GM23338 (cell line): ENCODE data around the gene PCDH12. TPM values are rescaled to one million over a fixed set of nuclear protein-coding genes. Genes with fewer than 3 reads are reported as not detected.

Experiments
- ATAC-seq: fragments of 200-7000 bp; cut with Tn5 transposase; 3 replicates; pipeline ENCODE4 v1.9.1; 2020
- DNase-seq: peaks from one replicate; pipeline ENCODE4 v3.0.0-alpha.2; 2015; ENCODE audit warnings: low spot score
- H2AFZ ChIP-seq: fragments of 200-600 bp; sonication (generic); 2 replicates; pipeline ENCODE4 v1.8.0; 2016; ENCODE audit warnings: antibody characterized with exemption, mild to moderate bottlenecking, moderate library complexity
- H3F3A ChIP-seq: fragments of 200-600 bp; sonication (generic); replicated peaks from 2 replicates; pipeline ENCODE4 v1.8.0; 2017; ENCODE audit warnings: antibody characterized with exemption, mixed run types, low read depth
- H3K27ac ChIP-seq: fragments of 200-600 bp; sonication (generic); 2 replicates; pipeline ENCODE4 v1.6.1; 2016; ENCODE audit warnings: low read depth
- H3K27me3 ChIP-seq: fragments of 200-600 bp; sonication (generic); 2 replicates; pipeline ENCODE4 v1.8.0; 2016; ENCODE audit warnings: mild to moderate bottlenecking, mixed run types, moderate library complexity; ENCODE audit not compliant: insufficient read depth
- H3K36me3 ChIP-seq: fragments of 200-600 bp; sonication (generic); 2 replicates; pipeline ENCODE4 v1.8.0; 2016; ENCODE audit warnings: mild to moderate bottlenecking; ENCODE audit not compliant: insufficient read depth
- H3K4me1 ChIP-seq: fragments of 200-600 bp; sonication (generic); 2 replicates; pipeline ENCODE4 v1.8.0; 2016; ENCODE audit warnings: mild to moderate bottlenecking, moderate library complexity; ENCODE audit not compliant: insufficient read depth
- H3K4me2 ChIP-seq: fragments of 200-600 bp; sonication (generic); 2 replicates; pipeline ENCODE4 v1.7.1; 2017; ENCODE audit warnings: mixed run types
- H3K4me3 ChIP-seq: fragments of 200-600 bp; sonication (generic); 2 replicates; pipeline ENCODE4 v1.6.1; 2016; ENCODE audit warnings: mixed run types
- H3K79me2 ChIP-seq: fragments of 200-600 bp; sonication (generic); replicated peaks from 2 replicates; pipeline ENCODE4 v1.8.0; 2017; ENCODE audit warnings: mild to moderate bottlenecking; ENCODE audit not compliant: insufficient read depth
- H3K9me2 ChIP-seq: fragments of 200-600 bp; sonication (generic); 2 replicates; pipeline ENCODE4 v1.8.0; 2017; ENCODE audit not compliant: insufficient read depth
- H4K20me1 ChIP-seq: fragments of 200-600 bp; sonication (generic); replicated peaks from 2 replicates; pipeline ENCODE4 v1.8.0; 2017; ENCODE audit warnings: mild to moderate bottlenecking; ENCODE audit not compliant: insufficient read depth
- H3K27ac Mint-ChIP-seq: 2 replicates; pipeline ENCODE4 v1.8.0; 2020; ENCODE audit warnings: inconsistent platforms, mild to moderate bottlenecking, moderate library complexity, mixed read lengths
- H3K27me3 Mint-ChIP-seq: 3 replicates; pipeline ENCODE4 v1.8.0; 2022; ENCODE audit warnings: low read depth, mild to moderate bottlenecking, moderate library complexity, mixed read lengths, inconsistent platforms; ENCODE audit not compliant: insufficient read depth, poor library complexity
- H3K36me3 Mint-ChIP-seq: 3 replicates; pipeline ENCODE4 v1.8.0; 2021; ENCODE audit warnings: low read depth, mild to moderate bottlenecking, inconsistent platforms, moderate library complexity, mixed read lengths
- H3K4me1 Mint-ChIP-seq: 3 replicates; pipeline ENCODE4 v1.8.0; 2020; ENCODE audit warnings: mild to moderate bottlenecking, inconsistent platforms, mixed read lengths
- H3K4me3 Mint-ChIP-seq: 3 replicates; pipeline ENCODE4 v1.8.0; 2021; ENCODE audit warnings: moderate library complexity, mild to moderate bottlenecking, inconsistent platforms, mixed read lengths
- H3K9me3 Mint-ChIP-seq: 3 replicates; pipeline ENCODE4 v1.8.0; 2020; ENCODE audit warnings: moderate library complexity, mild to moderate bottlenecking, inconsistent platforms, mixed read lengths
- CREB1 ChIP-seq: fragments of 250-450 bp; sonication (Bioruptor Pico); IDR thresholded peaks from 2 replicates; pipeline ENCODE4 v1.5.0; 2020; ENCODE audit warnings: low read depth, mild to moderate bottlenecking, moderate library complexity
- EZH2 ChIP-seq: fragments of 200-600 bp; sonication (generic); IDR thresholded peaks from one replicate; pipeline ENCODE4 v1.8.0; 2017; ENCODE audit warnings: antibody characterized with exemption, mild to moderate bottlenecking, low read depth; ENCODE audit not compliant: unreplicated experiment
- EZH2phosphoT487 ChIP-seq: fragments of 200-600 bp; sonication (generic); IDR thresholded peaks from one replicate; pipeline ENCODE4 v1.8.1; 2018; ENCODE audit warnings: antibody characterized with exemption; ENCODE audit not compliant: unreplicated experiment
- JUNB ChIP-seq: IDR thresholded peaks from one replicate; pipeline ENCODE4 v1.6.1; 2016; ENCODE audit warnings: antibody characterized with exemption; ENCODE audit not compliant: unreplicated experiment
- NANOG ChIP-seq: IDR thresholded peaks from 2 replicates; pipeline ENCODE4 v1.6.1; 2016; ENCODE audit warnings: antibody characterized with exemption, borderline replicate concordance
- POLR2AphosphoS5 ChIP-seq: IDR thresholded peaks from 2 replicates; pipeline ENCODE4 v1.6.1; 2016; ENCODE audit warnings: antibody characterized with exemption, low read depth
- ZNF114 ChIP-seq: fragments of 250-450 bp; sonication (Bioruptor Pico); IDR thresholded peaks from 2 replicates; pipeline ENCODE4 v1.5.0; 2020; ENCODE audit warnings: mild to moderate bottlenecking, moderate library complexity
- polyA plus RNA-seq: library from polyadenylated mRNA; unstranded; fragments of >200 nt; fragmentation: Nextera tagmentation; extraction: Ambion mirVana; gene quantifications from 2 replicates; pipeline ENCODE4 v1.2.1, GENCODE V29; 2016
- total RNA-seq: library from RNA; depleted of rRNA; stranded (reverse); fragments of >200 nt; shearing (Covaris generic); gene quantifications from 2 replicates; pipeline ENCODE4 v1.2.3, GENCODE V29; 2014
- TF ChIP-seq, protein P1 (sequence below): fragments of 250-450 bp; sonication (Bioruptor Pico); IDR thresholded peaks from 2 replicates; pipeline ENCODE4 v1.5.0; 2020; ENCODE audit warnings: mild to moderate bottlenecking, moderate library complexity
- TF ChIP-seq, protein P2 (sequence below): IDR thresholded peaks from 2 replicates; pipeline ENCODE4 v1.6.1; 2016; ENCODE audit warnings: antibody characterized with exemption
- TF ChIP-seq, protein P3 (sequence below), 2 experiments: fragments of 200-600 bp in 1 of 2; sonication (generic) in 1 of 2; conservative IDR thresholded peaks; 2 replicates each; pipeline versions ENCODE4 v1.5.1 to v1.6.1; 2016 to 2017; ENCODE audit warnings: antibody characterized with exemption in 2 of 2, low read depth in 2 of 2, mild to moderate bottlenecking in 2 of 2, moderate library complexity in 1 of 2

PCDH12 gene
- total and polyA plus RNA-seq, 2 experiments from 2014 or later = 0.14 to 0.29 TPM

DNA sequence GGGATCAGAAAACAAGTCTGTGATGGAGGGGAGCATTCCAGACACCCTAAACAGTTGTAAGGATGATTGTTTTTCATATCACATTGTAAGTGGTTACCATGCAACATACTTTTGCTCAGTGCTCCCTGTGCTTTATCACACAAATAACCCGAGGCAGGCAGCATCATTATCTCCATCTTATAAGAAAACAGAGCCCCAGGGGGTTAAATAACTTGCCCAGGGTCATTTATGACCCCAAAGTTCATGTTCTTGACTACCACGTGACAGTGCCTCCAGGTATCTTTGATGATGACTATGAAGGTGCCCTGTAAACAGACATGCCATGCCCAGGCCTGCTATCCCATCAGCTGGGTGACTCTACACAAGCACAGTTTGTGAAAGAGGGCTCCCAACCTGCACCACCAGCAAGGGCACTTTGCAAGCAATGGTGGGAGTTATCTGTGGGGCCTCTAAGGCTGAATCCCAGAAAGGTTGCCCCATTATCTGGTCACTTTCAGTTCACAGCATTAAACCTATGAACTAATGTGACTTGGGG is 45.3 kb upstream of the PCDH12 start:
- Histone ChIP-seq H3K4me2 (no peak overlapping the region), H3K4me1 (no peaks in the 10 kb centered on the region), H3K27me3 (no peaks in the 10 kb centered on the region), H4K20me1 (no peaks in the 10 kb centered on the region), H3K36me3 (peaks cover 56% of the 10 kb centered on the region), H2AFZ (no peak overlapping the region), H3F3A (no peaks in the 10 kb centered on the region), H3K79me2 (no peaks in the 10 kb centered on the region), H3K4me3 (no peak overlapping the region), H3K27ac (no peak overlapping the region), H3K9me2 (no peaks in the 10 kb centered on the region)
- no peak for ATAC-seq
- no peak overlapping the region for H3K27ac Mint-ChIP-seq
- H3K9me3 Mint-ChIP-seq = peaks cover 13% of the 10 kb centered on the region; the same call in 2 of the 3 replicates
- peaks cover 10% of the 10 kb centered on the region for H3K27me3 Mint-ChIP-seq
- no peak for DNase-seq
- no peaks in the 10 kb centered on the region for H3K4me1 Mint-ChIP-seq
- H3K36me3 Mint-ChIP-seq = peaks cover 70% of the 10 kb centered on the region
- H3K4me3 Mint-ChIP-seq = no peak overlapping the region
- no peak for TF ChIP-seq POLR2AphosphoS5
- no peak for TF ChIP-seq CREB1 (CRISPR knock-in tag)
- TF ChIP-seq NANOG = no peak
- TF ChIP-seq, protein P1, sequence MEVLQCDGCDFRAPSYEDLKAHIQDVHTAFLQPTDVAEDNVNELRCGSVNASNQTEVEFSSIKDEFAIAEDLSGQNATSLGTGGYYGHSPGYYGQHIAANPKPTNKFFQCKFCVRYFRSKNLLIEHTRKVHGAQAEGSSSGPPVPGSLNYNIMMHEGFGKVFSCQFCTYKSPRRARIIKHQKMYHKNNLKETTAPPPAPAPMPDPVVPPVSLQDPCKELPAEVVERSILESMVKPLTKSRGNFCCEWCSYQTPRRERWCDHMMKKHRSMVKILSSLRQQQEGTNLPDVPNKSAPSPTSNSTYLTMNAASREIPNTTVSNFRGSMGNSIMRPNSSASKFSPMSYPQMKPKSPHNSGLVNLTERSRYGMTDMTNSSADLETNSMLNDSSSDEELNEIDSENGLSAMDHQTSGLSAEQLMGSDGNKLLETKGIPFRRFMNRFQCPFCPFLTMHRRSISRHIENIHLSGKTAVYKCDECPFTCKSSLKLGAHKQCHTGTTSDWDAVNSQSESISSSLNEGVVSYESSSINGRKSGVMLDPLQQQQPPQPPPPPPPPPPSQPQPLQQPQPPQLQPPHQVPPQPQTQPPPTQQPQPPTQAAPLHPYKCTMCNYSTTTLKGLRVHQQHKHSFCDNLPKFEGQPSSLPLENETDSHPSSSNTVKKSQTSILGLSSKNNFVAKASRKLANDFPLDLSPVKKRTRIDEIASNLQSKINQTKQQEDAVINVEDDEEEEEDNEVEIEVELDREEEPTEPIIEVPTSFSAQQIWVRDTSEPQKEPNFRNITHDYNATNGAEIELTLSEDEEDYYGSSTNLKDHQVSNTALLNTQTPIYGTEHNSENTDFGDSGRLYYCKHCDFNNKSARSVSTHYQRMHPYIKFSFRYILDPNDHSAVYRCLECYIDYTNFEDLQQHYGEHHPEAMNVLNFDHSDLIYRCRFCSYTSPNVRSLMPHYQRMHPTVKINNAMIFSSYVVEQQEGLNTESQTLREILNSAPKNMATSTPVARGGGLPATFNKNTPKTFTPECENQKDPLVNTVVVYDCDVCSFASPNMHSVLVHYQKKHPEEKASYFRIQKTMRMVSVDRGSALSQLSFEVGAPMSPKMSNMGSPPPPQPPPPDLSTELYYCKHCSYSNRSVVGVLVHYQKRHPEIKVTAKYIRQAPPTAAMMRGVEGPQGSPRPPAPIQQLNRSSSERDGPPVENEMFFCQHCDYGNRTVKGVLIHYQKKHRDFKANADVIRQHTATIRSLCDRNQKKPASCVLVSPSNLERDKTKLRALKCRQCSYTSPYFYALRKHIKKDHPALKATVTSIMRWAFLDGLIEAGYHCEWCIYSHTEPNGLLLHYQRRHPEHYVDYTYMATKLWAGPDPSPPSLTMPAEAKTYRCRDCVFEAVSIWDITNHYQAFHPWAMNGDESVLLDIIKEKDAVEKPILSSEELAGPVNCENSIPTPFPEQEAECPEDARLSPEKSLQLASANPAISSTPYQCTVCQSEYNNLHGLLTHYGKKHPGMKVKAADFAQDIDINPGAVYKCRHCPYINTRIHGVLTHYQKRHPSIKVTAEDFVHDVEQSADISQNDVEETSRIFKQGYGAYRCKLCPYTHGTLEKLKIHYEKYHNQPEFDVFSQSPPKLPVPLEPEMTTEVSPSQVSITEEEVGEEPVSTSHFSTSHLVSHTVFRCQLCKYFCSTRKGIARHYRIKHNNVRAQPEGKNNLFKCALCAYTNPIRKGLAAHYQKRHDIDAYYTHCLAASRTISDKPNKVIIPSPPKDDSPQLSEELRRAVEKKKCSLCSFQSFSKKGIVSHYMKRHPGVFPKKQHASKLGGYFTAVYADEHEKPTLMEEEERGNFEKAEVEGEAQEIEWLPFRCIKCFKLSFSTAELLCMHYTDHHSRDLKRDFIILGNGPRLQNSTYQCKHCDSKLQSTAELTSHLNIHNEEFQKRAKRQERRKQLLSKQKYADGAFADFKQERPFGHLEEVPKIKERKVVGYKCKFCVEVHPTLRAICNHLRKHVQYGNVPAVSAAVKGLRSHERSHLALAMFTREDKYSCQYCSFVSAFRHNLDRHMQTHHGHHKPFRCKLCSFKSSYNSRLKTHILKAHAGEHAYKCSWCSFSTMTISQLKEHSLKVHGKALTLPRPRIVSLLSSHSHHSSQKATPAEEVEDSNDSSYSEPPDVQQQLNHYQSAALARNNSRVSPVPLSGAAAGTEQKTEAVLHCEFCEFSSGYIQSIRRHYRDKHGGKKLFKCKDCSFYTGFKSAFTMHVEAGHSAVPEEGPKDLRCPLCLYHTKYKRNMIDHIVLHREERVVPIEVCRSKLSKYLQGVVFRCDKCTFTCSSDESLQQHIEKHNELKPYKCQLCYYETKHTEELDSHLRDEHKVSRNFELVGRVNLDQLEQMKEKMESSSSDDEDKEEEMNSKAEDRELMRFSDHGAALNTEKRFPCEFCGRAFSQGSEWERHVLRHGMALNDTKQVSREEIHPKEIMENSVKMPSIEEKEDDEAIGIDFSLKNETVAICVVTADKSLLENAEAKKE (CRISPR knock-in tag) = no peak
- TF ChIP-seq JUNB = no peak
- TF ChIP-seq EZH2 = no peak
- TF ChIP-seq, protein P2, sequence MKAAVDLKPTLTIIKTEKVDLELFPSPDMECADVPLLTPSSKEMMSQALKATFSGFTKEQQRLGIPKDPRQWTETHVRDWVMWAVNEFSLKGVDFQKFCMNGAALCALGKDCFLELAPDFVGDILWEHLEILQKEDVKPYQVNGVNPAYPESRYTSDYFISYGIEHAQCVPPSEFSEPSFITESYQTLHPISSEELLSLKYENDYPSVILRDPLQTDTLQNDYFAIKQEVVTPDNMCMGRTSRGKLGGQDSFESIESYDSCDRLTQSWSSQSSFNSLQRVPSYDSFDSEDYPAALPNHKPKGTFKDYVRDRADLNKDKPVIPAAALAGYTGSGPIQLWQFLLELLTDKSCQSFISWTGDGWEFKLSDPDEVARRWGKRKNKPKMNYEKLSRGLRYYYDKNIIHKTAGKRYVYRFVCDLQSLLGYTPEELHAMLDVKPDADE = no peak
- TF ChIP-seq, protein P3, sequence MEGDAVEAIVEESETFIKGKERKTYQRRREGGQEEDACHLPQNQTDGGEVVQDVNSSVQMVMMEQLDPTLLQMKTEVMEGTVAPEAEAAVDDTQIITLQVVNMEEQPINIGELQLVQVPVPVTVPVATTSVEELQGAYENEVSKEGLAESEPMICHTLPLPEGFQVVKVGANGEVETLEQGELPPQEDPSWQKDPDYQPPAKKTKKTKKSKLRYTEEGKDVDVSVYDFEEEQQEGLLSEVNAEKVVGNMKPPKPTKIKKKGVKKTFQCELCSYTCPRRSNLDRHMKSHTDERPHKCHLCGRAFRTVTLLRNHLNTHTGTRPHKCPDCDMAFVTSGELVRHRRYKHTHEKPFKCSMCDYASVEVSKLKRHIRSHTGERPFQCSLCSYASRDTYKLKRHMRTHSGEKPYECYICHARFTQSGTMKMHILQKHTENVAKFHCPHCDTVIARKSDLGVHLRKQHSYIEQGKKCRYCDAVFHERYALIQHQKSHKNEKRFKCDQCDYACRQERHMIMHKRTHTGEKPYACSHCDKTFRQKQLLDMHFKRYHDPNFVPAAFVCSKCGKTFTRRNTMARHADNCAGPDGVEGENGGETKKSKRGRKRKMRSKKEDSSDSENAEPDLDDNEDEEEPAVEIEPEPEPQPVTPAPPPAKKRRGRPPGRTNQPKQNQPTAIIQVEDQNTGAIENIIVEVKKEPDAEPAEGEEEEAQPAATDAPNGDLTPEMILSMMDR (conservative IDR thresholded peaks at IDR 0.05; ENCODE audit: low read depth in 2 of 2) = no peak
- TF ChIP-seq EZH2phosphoT487 = no peak
- TF ChIP-seq ZNF114 (CRISPR knock-in tag) = no peak
